ENCODE data around the gene KCNK6.
"Not testable (repeated sequence)": the region's sequence is repeated elsewhere in the genome, so short reads cannot be mapped to it uniquely, and the experiment has no call there.

KCNK6 gene

GRCh38 chr19:38362076-38362945, 42.7 kb downstream of the KCNK6 start:
- peak; percentile 69 for DNase-seq

GRCh38 chr19:38362946-38363688, 43.5 kb downstream of the KCNK6 start:
- not testable (repeated sequence) for DNase-seq

- DNase-seq: no peak
These were observed 47.4 kb downstream of the KCNK6 start for GRCh38 chr19:38367041-38367440.

GRCh38 chr19:38369584-38369983, 49.9 kb downstream of the KCNK6 start:
- DNase-seq: no peak

GRCh38 chr19:38370299-38370698, 50.7 kb downstream of the KCNK6 start:
- DNase-seq: no peak

GRCh38 chr19:38371081-38371480, 51.4 kb downstream of the KCNK6 start:
- no peak for DNase-seq

- no peak for DNase-seq
These were observed 54.3 kb downstream of the KCNK6 start for GRCh38 chr19:38373907-38374331.

GRCh38 chr19:38374332-38375097, 54.9 kb downstream of the KCNK6 start, which contains the start of gene PSMD8:
TSS of gene PSMD8 (plus strand) at chr19:38374571. CDS start at chr19:38374602, 31 bp downstream.
- DNase-seq: peak; percentile 98

GRCh38 chr19:38375098-38375493, 55.5 kb downstream of the KCNK6 start:
- DNase-seq: no peak

GRCh38 chr19:38375748-38376147, 56.1 kb downstream of the KCNK6 start:
- DNase-seq: peak; percentile 36

GRCh38 chr19:38376576-38376975, 56.9 kb downstream of the KCNK6 start:
- DNase-seq: no peak

- no peak for DNase-seq
These were observed 57.4 kb downstream of the KCNK6 start for GRCh38 chr19:38377052-38377451.

- DNase-seq: no peak
These were observed 59.2 kb downstream of the KCNK6 start for GRCh38 chr19:38378866-38379265.

- no peak for DNase-seq
These were observed 61.5 kb downstream of the KCNK6 start for GRCh38 chr19:38381138-38381537.
